ENCODE results near the gene GON4L. TPM values are rescaled to one million over a fixed set of nuclear protein-coding genes. Genes with fewer than 3 reads are reported as not detected.
"Not testable (repeated sequence)": the region's sequence is repeated elsewhere in the genome, so short reads cannot be mapped to it uniquely, and the experiment has no call there.

The GON4L gene
- total RNA-seq, 1 donor from 2014 or later = 20.5 TPM

GRCh38 chr1:155759966-155760630 lies 96.9 kb downstream of the GON4L start:
- Histone ChIP-seq H3K27me3 (ENCODE audit: control insufficient read depth, insufficient read depth, low read length) (no peaks in the 10 kb centered on the region), H3K4me3 (ENCODE audit: low read depth, low read length) (no peak overlapping the region), H3K36me3 (ENCODE audit: control insufficient read depth, insufficient read depth, low read length) (peaks cover 14% of the 10 kb centered on the region)
- DNase-seq (ENCODE audit: low read depth) = peak; percentile 92
- no peak for FAIRE-seq
- TF ChIP-seq CTCF (IDR thresholded peaks at IDR 0.05; ENCODE audit: insufficient read depth, low read length, severe bottlenecking) = no peak

GRCh38 chr1:155759017-155759416 lies 98.0 kb downstream of the GON4L start:
- not testable (repeated sequence) for DNase-seq (ENCODE audit: low read depth); FAIRE-seq; H3K4me3 ChIP-seq (ENCODE audit: low read depth, low read length); H3K27me3 ChIP-seq (ENCODE audit: control insufficient read depth, insufficient read depth, low read length)
- peaks cover 15% of the 10 kb centered on the region for H3K36me3 ChIP-seq (ENCODE audit: control insufficient read depth, insufficient read depth, low read length)

- DNase-seq (ENCODE audit: low read depth) = not testable (repeated sequence)
These were observed 108.9 kb downstream of the GON4L start for GRCh38 chr1:155748141-155748540.

GRCh38 chr1:155747586-155747985 lies 109.4 kb downstream of the GON4L start:
- DNase-seq (ENCODE audit: low read depth); FAIRE-seq; H3K27me3 ChIP-seq (ENCODE audit: control insufficient read depth, insufficient read depth, low read length); H3K36me3 ChIP-seq (ENCODE audit: control insufficient read depth, insufficient read depth, low read length); H3K4me3 ChIP-seq (ENCODE audit: low read depth, low read length): not testable (repeated sequence)

More at GRCh38 chr1:155748141-155748540, 108.9 kb downstream of the GON4L start:
- H3K27me3 ChIP-seq (ENCODE audit: control insufficient read depth, insufficient read depth, low read length); H3K36me3 ChIP-seq (ENCODE audit: control insufficient read depth, insufficient read depth, low read length); FAIRE-seq; H3K4me3 ChIP-seq (ENCODE audit: low read depth, low read length): not testable (repeated sequence)

GRCh38 chr1:155745284-155746228 lies 111.5 kb downstream of the GON4L start:
- H3K36me3 ChIP-seq (ENCODE audit: control insufficient read depth, insufficient read depth, low read length); H3K27me3 ChIP-seq (ENCODE audit: control insufficient read depth, insufficient read depth, low read length); FAIRE-seq: not testable (repeated sequence)
- H3K4me3 ChIP-seq (ENCODE audit: low read depth, low read length) = peak overlapping the region; percentile 77
- DNase-seq (ENCODE audit: low read depth) = peak; percentile 95

GRCh38 chr1:155744711-155745283 lies 112.2 kb downstream of the GON4L start:
- FAIRE-seq = no peak
- DNase-seq (ENCODE audit: low read depth) = no peak

GRCh38 chr1:155741908-155742307 lies 115.1 kb downstream of the GON4L start:
- no peak for DNase-seq (ENCODE audit: low read depth)
- no peak for FAIRE-seq
- Histone ChIP-seq H3K27me3 (ENCODE audit: control insufficient read depth, insufficient read depth, low read length) (no peaks in the 10 kb centered on the region), H3K4me3 (ENCODE audit: low read depth, low read length) (no peak overlapping the region), H3K36me3 (ENCODE audit: control insufficient read depth, insufficient read depth, low read length) (peaks cover 6% of the 10 kb centered on the region)
- TF ChIP-seq CTCF (IDR thresholded peaks at IDR 0.05; ENCODE audit: insufficient read depth, low read length, severe bottlenecking) = no peak

More at GRCh38 chr1:155744711-155745283, 112.2 kb downstream of the GON4L start:
- no peaks in the 10 kb centered on the region for H3K27me3 ChIP-seq (ENCODE audit: control insufficient read depth, insufficient read depth, low read length)
- H3K36me3 ChIP-seq (ENCODE audit: control insufficient read depth, insufficient read depth, low read length) = peaks cover 3% of the 10 kb centered on the region
- peak overlapping the region; percentile 77 for H3K4me3 ChIP-seq (ENCODE audit: low read depth, low read length)
- no peak for TF ChIP-seq CTCF (IDR thresholded peaks at IDR 0.05; ENCODE audit: insufficient read depth, low read length, severe bottlenecking)
